ENCODE data around the gene LRMDA.

Gene LRMDA

GRCh38 chr10:76073524-76073923 lies 642.1 kb downstream of the LRMDA start:
- Histone ChIP-seq H3K27ac (ENCODE audit: low read length, poor library complexity, severe bottlenecking) (no peak overlapping the region), H3K27me3 (ENCODE audit: control insufficient read depth in 1 of 2, insufficient read depth in 1 of 2, low read length in 2 of 2) (no peaks in the 10 kb centered on the region), H2BK15ac (ENCODE audit: low read depth, poor library complexity, severe bottlenecking) (no peak overlapping the region), H3K9me3 (ENCODE audit: control insufficient read depth, low read length) (no peaks in the 10 kb centered on the region), H2BK12ac (ENCODE audit: low read length in 2 of 2) (peak overlapping the region in 1 of 2 experiments; percentile 45), H3K4me1 (ENCODE audit: control insufficient read depth, insufficient read depth, low read depth, low read length) (no peaks in the 10 kb centered on the region), H2AFZ (ENCODE audit: low read depth, low read length) (no peak overlapping the region), H3K4me2 (ENCODE audit: low read length, poor library complexity, severe bottlenecking) (no peak overlapping the region), H3K23ac (ENCODE audit: low read length in 2 of 2) (no peak overlapping the region), H2BK120ac (ENCODE audit: low read depth, low read length) (no peak overlapping the region), H2BK5ac (ENCODE audit: low read depth, low read length, poor library complexity, severe bottlenecking) (no peak overlapping the region), H3K4me3 (ENCODE audit: insufficient read depth in 1 of 2, low read depth in 1 of 2, low read length in 2 of 2) (no peak overlapping the region), H3K79me1 (replicated peaks; ENCODE audit: low read length, poor library complexity, severe bottlenecking) (no peaks in the 10 kb centered on the region), H4K8ac (ENCODE audit: low read length) (no peak overlapping the region), H3K4ac (ENCODE audit: low read depth in 1 of 2, low read length in 2 of 2) (no peak overlapping the region), H3K14ac (ENCODE audit: low read length in 2 of 2) (no peak overlapping the region), H4K91ac (ENCODE audit: low read length) (no peak overlapping the region), H2AK5ac (ENCODE audit: low read length, severe bottlenecking) (no peak overlapping the region), H3K36me3 (ENCODE audit: control insufficient read depth in 1 of 2, insufficient read depth in 2 of 2, low read depth in 1 of 2, low read length in 2 of 2) (no peaks in the 10 kb centered on the region), H3K9ac (ENCODE audit: low read length) (no peak overlapping the region), H3K18ac (ENCODE audit: low read depth in 1 of 2, low read length in 2 of 2) (no peak overlapping the region)
- no peak for DNase-seq
- 81% methylated on average over 2 of the region's 2 CpGs for WGBS

GRCh38 chr10:76074659-76075058 lies 643.2 kb downstream of the LRMDA start:
- Histone ChIP-seq H2BK12ac (ENCODE audit: low read length in 2 of 2) (peak overlapping the region in 1 of 2 experiments; percentile 47), H2BK15ac (ENCODE audit: low read depth, poor library complexity, severe bottlenecking) (no peak overlapping the region), H3K4me3 (ENCODE audit: insufficient read depth in 1 of 2, low read depth in 1 of 2, low read length in 2 of 2) (no peak overlapping the region), H3K79me1 (replicated peaks; ENCODE audit: low read length, poor library complexity, severe bottlenecking) (no peaks in the 10 kb centered on the region), H3K18ac (ENCODE audit: low read depth in 1 of 2, low read length in 2 of 2) (no peak overlapping the region), H3K27me3 (ENCODE audit: control insufficient read depth in 1 of 2, insufficient read depth in 1 of 2, low read length in 2 of 2) (no peaks in the 10 kb centered on the region), H3K4ac (ENCODE audit: low read depth in 1 of 2, low read length in 2 of 2) (no peak overlapping the region), H2BK5ac (ENCODE audit: low read depth, low read length, poor library complexity, severe bottlenecking) (no peak overlapping the region), H3K4me1 (ENCODE audit: control insufficient read depth, insufficient read depth, low read depth, low read length) (no peaks in the 10 kb centered on the region), H2AK5ac (ENCODE audit: low read length, severe bottlenecking) (no peak overlapping the region), H3K9ac (ENCODE audit: low read length) (no peak overlapping the region), H2BK120ac (ENCODE audit: low read depth, low read length) (no peak overlapping the region), H3K14ac (ENCODE audit: low read length in 2 of 2) (no peak overlapping the region), H2AFZ (ENCODE audit: low read depth, low read length) (no peak overlapping the region), H3K9me3 (ENCODE audit: control insufficient read depth, low read length) (no peaks in the 10 kb centered on the region), H3K36me3 (ENCODE audit: control insufficient read depth in 1 of 2, insufficient read depth in 2 of 2, low read depth in 1 of 2, low read length in 2 of 2) (no peaks in the 10 kb centered on the region), H3K4me2 (ENCODE audit: low read length, poor library complexity, severe bottlenecking) (no peak overlapping the region), H3K23ac (ENCODE audit: low read length in 2 of 2) (no peak overlapping the region), H4K91ac (ENCODE audit: low read length) (no peak overlapping the region), H3K27ac (ENCODE audit: low read length, poor library complexity, severe bottlenecking) (no peak overlapping the region), H4K8ac (ENCODE audit: low read length) (no peak overlapping the region)
- 82% methylated on average over 1 of the region's 1 CpG for WGBS
- DNase-seq, result no peak

GRCh38 chr10:76080451-76080850 lies 649.0 kb downstream of the LRMDA start:
- peak overlapping the region in 1 of 2 experiments; percentile 11 for H3K4ac ChIP-seq (ENCODE audit: low read depth in 1 of 2, low read length in 2 of 2)
- no peak overlapping the region for H3K27ac ChIP-seq (ENCODE audit: low read length, poor library complexity, severe bottlenecking)
- peak overlapping the region; percentile 73 for H2AK5ac ChIP-seq (ENCODE audit: low read length, severe bottlenecking)
- H3K9me3 ChIP-seq (ENCODE audit: control insufficient read depth, low read length), result no peaks in the 10 kb centered on the region
- no peak overlapping the region for H4K91ac ChIP-seq (ENCODE audit: low read length)
- H3K18ac ChIP-seq (ENCODE audit: low read depth in 1 of 2, low read length in 2 of 2), result peak overlapping the region in 1 of 2 experiments; percentile 75
- H3K23ac ChIP-seq (ENCODE audit: low read length in 2 of 2), result no peak overlapping the region
- peak overlapping the region; percentile 59 to 83 for H2BK12ac ChIP-seq (ENCODE audit: low read length in 2 of 2)
- H3K36me3 ChIP-seq (ENCODE audit: control insufficient read depth in 1 of 2, insufficient read depth in 2 of 2, low read depth in 1 of 2, low read length in 2 of 2), result no peaks in the 10 kb centered on the region
- H3K14ac ChIP-seq (ENCODE audit: low read length in 2 of 2), result no peak overlapping the region
- DNase-seq, result peak; percentile 91
- H3K4me1 ChIP-seq (ENCODE audit: control insufficient read depth, insufficient read depth, low read depth, low read length), result peaks cover 7% of the 10 kb centered on the region
- H2BK5ac ChIP-seq (ENCODE audit: low read depth, low read length, poor library complexity, severe bottlenecking), result no peak overlapping the region
- no peak overlapping the region for H3K9ac ChIP-seq (ENCODE audit: low read length)
- H3K4me2 ChIP-seq (ENCODE audit: low read length, poor library complexity, severe bottlenecking), result no peak overlapping the region
- no peak overlapping the region for H2BK15ac ChIP-seq (ENCODE audit: low read depth, poor library complexity, severe bottlenecking)
- peak overlapping the region; percentile 64 for H2BK120ac ChIP-seq (ENCODE audit: low read depth, low read length)
- H4K8ac ChIP-seq (ENCODE audit: low read length), result no peak overlapping the region
- H3K27me3 ChIP-seq (ENCODE audit: control insufficient read depth in 1 of 2, insufficient read depth in 1 of 2, low read length in 2 of 2), result peaks cover 0 to 5% of the 10 kb centered on the region in 2 experiments
- no peak overlapping the region for H3K4me3 ChIP-seq (ENCODE audit: insufficient read depth in 1 of 2, low read depth in 1 of 2, low read length in 2 of 2)
- no peaks in the 10 kb centered on the region for H3K79me1 ChIP-seq (replicated peaks; ENCODE audit: low read length, poor library complexity, severe bottlenecking)
- no peak overlapping the region for H2AFZ ChIP-seq (ENCODE audit: low read depth, low read length)

GRCh38 chr10:76080991-76081390 lies 649.6 kb downstream of the LRMDA start:
- peak; percentile 71 for DNase-seq
- peak overlapping the region; percentile 73 for H2AK5ac ChIP-seq (ENCODE audit: low read length, severe bottlenecking)
- no peak overlapping the region for H2AFZ ChIP-seq (ENCODE audit: low read depth, low read length)
- peaks cover 0 to 5% of the 10 kb centered on the region in 2 experiments for H3K27me3 ChIP-seq (ENCODE audit: control insufficient read depth in 1 of 2, insufficient read depth in 1 of 2, low read length in 2 of 2)
- WGBS, result 82% methylated on average over 2 of the region's 3 CpGs
- H2BK5ac ChIP-seq (ENCODE audit: low read depth, low read length, poor library complexity, severe bottlenecking), result no peak overlapping the region
- peak overlapping the region; percentile 45 to 75 for H3K18ac ChIP-seq (ENCODE audit: low read depth in 1 of 2, low read length in 2 of 2)
- peaks cover 7% of the 10 kb centered on the region for H3K4me1 ChIP-seq (ENCODE audit: control insufficient read depth, insufficient read depth, low read depth, low read length)
- H4K91ac ChIP-seq (ENCODE audit: low read length), result no peak overlapping the region
- no peak overlapping the region for H3K4me3 ChIP-seq (ENCODE audit: insufficient read depth in 1 of 2, low read depth in 1 of 2, low read length in 2 of 2)
- H3K9ac ChIP-seq (ENCODE audit: low read length), result no peak overlapping the region
- H3K14ac ChIP-seq (ENCODE audit: low read length in 2 of 2), result no peak overlapping the region
- peak overlapping the region in 1 of 2 experiments; percentile 83 for H2BK12ac ChIP-seq (ENCODE audit: low read length in 2 of 2)
- H2BK15ac ChIP-seq (ENCODE audit: low read depth, poor library complexity, severe bottlenecking), result no peak overlapping the region
- H3K4ac ChIP-seq (ENCODE audit: low read depth in 1 of 2, low read length in 2 of 2), result no peak overlapping the region
- peak overlapping the region; percentile 64 for H2BK120ac ChIP-seq (ENCODE audit: low read depth, low read length)
- no peaks in the 10 kb centered on the region for H3K79me1 ChIP-seq (replicated peaks; ENCODE audit: low read length, poor library complexity, severe bottlenecking)
- H3K27ac ChIP-seq (ENCODE audit: low read length, poor library complexity, severe bottlenecking), result no peak overlapping the region
- H3K23ac ChIP-seq (ENCODE audit: low read length in 2 of 2), result no peak overlapping the region
- no peak overlapping the region for H3K4me2 ChIP-seq (ENCODE audit: low read length, poor library complexity, severe bottlenecking)
- H3K9me3 ChIP-seq (ENCODE audit: control insufficient read depth, low read length), result no peaks in the 10 kb centered on the region
- no peak overlapping the region for H4K8ac ChIP-seq (ENCODE audit: low read length)
- H3K36me3 ChIP-seq (ENCODE audit: control insufficient read depth in 1 of 2, insufficient read depth in 2 of 2, low read depth in 1 of 2, low read length in 2 of 2), result no peaks in the 10 kb centered on the region

All from mesenchymal stem cell (in vitro differentiated cells and primary cell).